ENCODE data around the gene RAB13.

GRCh38 chr1:153976819-153977249, 9.3 kb downstream of the RAB13 start:
- TF ChIP-seq CTCF (IDR thresholded peaks at IDR 0.05; ENCODE audit: low read length) (no peak), EZH2phosphoT487 (IDR thresholded peaks at IDR 0.05; ENCODE audit: low read length) (no peak)
